Uterus (tissue), 4 donors: Measurements from ENCODE around the gene SAMD10. TPM values are rescaled to one million over a fixed set of nuclear protein-coding genes. Genes with fewer than 3 reads are reported as not detected.
A peak's percentile ranks its signal among the peaks of the same experiment; 100 is the strongest.

ENCODE experiments used
- DNase-seq, 2 donors: peaks; one replicate each; pipeline ENCODE4 v3.0.0-alpha.2; 2019 to 2020
- H3K27ac ChIP-seq, 2 donors: fragments of 200-600 bp; sonication (generic); 1 replicate in 1 of 2; 2 replicates in 1 of 2; pipeline ENCODE4 v1.5.1; 2016 to 2018
- H3K27me3 ChIP-seq, 2 donors: fragments of 200-600 bp; sonication (generic); one replicate each; pipeline ENCODE4 v1.5.1; 2018 to 2019; ENCODE audit warnings: control low read depth in 1 of 2
- H3K36me3 ChIP-seq, 2 donors: fragments of 200-600 bp; sonication (generic); one replicate each; pipeline ENCODE4 v1.5.1; 2019; ENCODE audit warnings: control low read depth in 1 of 2
- H3K4me1 ChIP-seq, 2 donors: fragments of 200-600 bp; sonication (generic); one replicate each; pipeline ENCODE4 v1.5.1; 2018 to 2019; ENCODE audit warnings: control low read depth in 1 of 2
- H3K4me3 ChIP-seq, 2 donors: fragments of 200-600 bp; sonication (generic); 1 replicate in 1 of 2; 2 replicates in 1 of 2; pipeline ENCODE4 v1.5.1; 2018 to 2019; ENCODE audit warnings: mild to moderate bottlenecking in 1 of 2
- H3K9me3 ChIP-seq, 2 donors: fragments of 200-600 bp; sonication (generic); one replicate each; pipeline ENCODE4 v1.5.1; 2019; ENCODE audit warnings: control low read depth in 1 of 2
- POLR2A ChIP-seq, 2 donors: fragments of 450-650 bp; IDR thresholded peaks; one replicate each; pipeline ENCODE4 v1.6.1; 2016; ENCODE audit warnings: antibody characterized with exemption in 2 of 2, mild to moderate bottlenecking in 1 of 2, moderate library complexity in 1 of 2
- intact Hi-C: fragments of 100-400 bp; cut with DNase I; formaldehyde crosslinking; loops from one replicate; pipeline ENCODE4 v1.15.1; 2023; ENCODE audit warnings: low total_unique reads
- total RNA-seq, 4 donors: library from RNA; depleted of rRNA in 3 of 4; stranded (reverse); fragments of >200 nt in 3 of 4; gene quantifications; one replicate each; pipeline versions ENCODE4 v1.1.0 to v1.2.4, GENCODE V29; 2014 to 2023
- TF ChIP-seq, protein P1 (sequence below), 4 experiments: fragments of 200-600 bp in 2 of 4; fragments of 450-650 bp in 2 of 4; sonication (generic) in 2 of 4; IDR thresholded peaks; one replicate each; pipeline ENCODE4 v1.5.1; 2016 to 2019; ENCODE audit warnings: antibody characterized with exemption in 4 of 4, mild to moderate bottlenecking in 2 of 4, moderate library complexity in 1 of 4
- donor health status: DM: yes; HTN: yes; CAD: no.

Gene SAMD10
- total RNA-seq, 4 donors from 2014 or later: 0.83 to 7.6 (median 1.2) TPM; not detected in 1

GRCh38 chr20:63944078-63944941 lies 35.1 kb downstream of the SAMD10 start:
- TF ChIP-seq POLR2A (IDR thresholded peaks at IDR 0.05): no peak
- TF ChIP-seq, protein P1, sequence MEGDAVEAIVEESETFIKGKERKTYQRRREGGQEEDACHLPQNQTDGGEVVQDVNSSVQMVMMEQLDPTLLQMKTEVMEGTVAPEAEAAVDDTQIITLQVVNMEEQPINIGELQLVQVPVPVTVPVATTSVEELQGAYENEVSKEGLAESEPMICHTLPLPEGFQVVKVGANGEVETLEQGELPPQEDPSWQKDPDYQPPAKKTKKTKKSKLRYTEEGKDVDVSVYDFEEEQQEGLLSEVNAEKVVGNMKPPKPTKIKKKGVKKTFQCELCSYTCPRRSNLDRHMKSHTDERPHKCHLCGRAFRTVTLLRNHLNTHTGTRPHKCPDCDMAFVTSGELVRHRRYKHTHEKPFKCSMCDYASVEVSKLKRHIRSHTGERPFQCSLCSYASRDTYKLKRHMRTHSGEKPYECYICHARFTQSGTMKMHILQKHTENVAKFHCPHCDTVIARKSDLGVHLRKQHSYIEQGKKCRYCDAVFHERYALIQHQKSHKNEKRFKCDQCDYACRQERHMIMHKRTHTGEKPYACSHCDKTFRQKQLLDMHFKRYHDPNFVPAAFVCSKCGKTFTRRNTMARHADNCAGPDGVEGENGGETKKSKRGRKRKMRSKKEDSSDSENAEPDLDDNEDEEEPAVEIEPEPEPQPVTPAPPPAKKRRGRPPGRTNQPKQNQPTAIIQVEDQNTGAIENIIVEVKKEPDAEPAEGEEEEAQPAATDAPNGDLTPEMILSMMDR (IDR thresholded peaks at IDR 0.05): no peak
- intact Hi-C loops: no loop called here
- H3K36me3 ChIP-seq: no peaks in the 10 kb centered on the region
- no peaks in the 10 kb centered on the region for H3K9me3 ChIP-seq
- H3K4me1 ChIP-seq: peaks cover 4 to 8% of the 10 kb centered on the region in 2 donors
- no peak for DNase-seq
- no peak overlapping the region for H3K27ac ChIP-seq
- H3K4me3 ChIP-seq: no peak overlapping the region
- no peaks in the 10 kb centered on the region for H3K27me3 ChIP-seq

DNA sequence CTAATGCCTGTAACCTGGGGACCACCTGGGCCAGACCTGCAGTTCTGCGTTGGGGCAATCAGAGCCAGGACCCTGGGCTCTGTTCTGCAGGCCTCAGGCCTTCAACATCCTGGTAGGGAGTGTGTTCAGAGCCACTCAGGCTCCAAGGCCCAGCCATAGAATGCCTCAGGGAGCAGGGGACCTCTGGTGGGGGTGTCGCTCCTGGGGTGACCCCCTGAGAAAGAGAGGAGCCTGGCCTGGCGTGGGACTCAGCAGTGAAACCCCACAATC lies 35.7 kb downstream of the SAMD10 start:
- H3K27ac ChIP-seq: no peak overlapping the region
- no peaks in the 10 kb centered on the region for H3K36me3 ChIP-seq
- TF ChIP-seq, protein P1 (IDR thresholded peaks at IDR 0.05): no peak
- no peak for TF ChIP-seq POLR2A (IDR thresholded peaks at IDR 0.05)
- no peaks in the 10 kb centered on the region for H3K27me3 ChIP-seq
- no peaks in the 10 kb centered on the region for H3K9me3 ChIP-seq
- peaks cover 2 to 3% of the 10 kb centered on the region in 2 donors for H3K4me1 ChIP-seq
- intact Hi-C loops: no loop called here
- no peak overlapping the region for H3K4me3 ChIP-seq
- DNase-seq: no peak

GRCh38 chr20:63942969-63943807 lies 36.3 kb downstream of the SAMD10 start:
- TF ChIP-seq, protein P1 (IDR thresholded peaks at IDR 0.05): no peak
- no peak for TF ChIP-seq POLR2A (IDR thresholded peaks at IDR 0.05)
- Histone ChIP-seq H3K4me3 (no peak overlapping the region), H3K36me3 (no peaks in the 10 kb centered on the region), H3K4me1 (no peaks in the 10 kb centered on the region), H3K27me3 (no peaks in the 10 kb centered on the region), H3K27ac (peak overlapping the region; percentile 44 to 45), H3K9me3 (no peaks in the 10 kb centered on the region)
- intact Hi-C loops: no loop called here
- DNase-seq: no peak

DNA sequence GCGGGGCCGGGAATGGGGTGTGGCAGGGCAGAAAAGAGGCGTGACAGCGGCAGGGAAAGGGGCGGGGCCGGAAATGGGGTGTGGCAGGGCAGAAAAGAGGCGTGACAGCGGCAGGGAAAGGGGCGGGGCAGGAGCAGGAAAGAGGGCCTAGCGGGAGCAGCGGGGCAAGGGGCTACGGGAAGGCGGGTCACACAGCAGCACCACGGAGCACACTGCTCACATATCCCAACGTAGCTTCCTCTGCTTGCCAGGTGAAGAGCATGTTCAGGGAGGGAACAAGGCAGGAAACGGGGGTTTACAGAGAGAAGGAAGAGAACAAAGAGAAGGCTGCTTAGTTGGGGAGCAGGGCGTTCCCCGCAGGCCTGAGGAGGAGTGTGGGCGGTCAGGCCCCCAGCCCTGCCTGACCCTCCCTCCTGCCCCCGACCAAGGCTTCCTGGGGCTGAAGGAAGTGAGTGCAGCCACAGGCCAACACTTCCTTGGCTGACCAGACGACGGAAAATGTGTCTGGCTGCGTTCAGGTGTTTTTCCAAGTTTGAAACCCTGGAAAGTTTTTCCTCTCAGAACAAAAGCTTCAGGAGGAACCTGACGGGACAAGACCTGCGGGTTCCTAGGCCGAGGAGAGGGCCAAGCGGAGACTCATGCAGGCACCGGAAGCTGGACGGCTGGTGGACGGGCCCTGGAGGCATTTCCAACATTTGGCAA lies 37.0 kb downstream of the SAMD10 start:
- Histone ChIP-seq H3K27me3 (no peaks in the 10 kb centered on the region), H3K4me1 (no peaks in the 10 kb centered on the region), H3K27ac (peak overlapping the region; percentile 44 to 45), H3K9me3 (no peaks in the 10 kb centered on the region), H3K4me3 (no peak overlapping the region), H3K36me3 (no peaks in the 10 kb centered on the region)
- intact Hi-C loops: no loop called here
- TF ChIP-seq POLR2A (IDR thresholded peaks at IDR 0.05): no peak
- TF ChIP-seq, protein P1 (IDR thresholded peaks at IDR 0.05): no peak
- peak in 1 of 2 donors; percentile 40 for DNase-seq
